Gastrocnemius medialis (tissue), 4 donors: ENCODE data around the gene RTN3.

Experiments
- POLR2A ChIP-seq, 2 donors: fragments of 450-650 bp; IDR thresholded peaks; one replicate each; pipeline ENCODE4 v1.6.1; 2017; ENCODE audit warnings: antibody characterized with exemption in 2 of 2, mild to moderate bottlenecking in 2 of 2, moderate library complexity in 2 of 2
- TF ChIP-seq, protein P1 (sequence below), 5 experiments: fragments of 450-650 bp in 3 of 5; fragments of 200-600 bp in 2 of 5; sonication (generic) in 2 of 5; IDR thresholded peaks in 4 of 5; conservative IDR thresholded peaks in 1 of 5; 1 replicate in 4 of 5; 2 replicates in 1 of 5; pipeline ENCODE4 v1.5.1; 2016 to 2019; ENCODE audit warnings: antibody characterized with exemption in 5 of 5, mild to moderate bottlenecking in 3 of 5, moderate library complexity in 3 of 5

DNA sequence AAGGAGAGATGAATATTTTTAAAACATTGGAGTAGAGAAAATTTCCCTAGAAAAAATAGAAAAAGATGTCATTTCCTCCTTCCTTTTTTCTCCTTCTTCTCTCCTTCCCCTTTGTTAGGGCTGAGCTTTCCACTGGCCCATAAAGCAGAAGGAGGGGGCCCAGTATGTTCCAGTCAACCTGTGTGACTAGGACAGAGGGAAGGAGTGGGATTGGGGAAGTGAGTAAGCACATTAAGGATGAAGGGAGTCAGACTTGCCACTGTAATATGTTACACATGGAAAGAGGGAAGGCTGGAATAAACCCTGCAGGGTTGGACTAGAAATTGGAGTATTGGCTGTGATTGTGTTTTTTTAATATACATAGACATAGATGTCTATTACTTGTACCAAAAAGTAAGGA, 111.9 kb downstream of the RTN3 start:
- TF ChIP-seq, protein P1, sequence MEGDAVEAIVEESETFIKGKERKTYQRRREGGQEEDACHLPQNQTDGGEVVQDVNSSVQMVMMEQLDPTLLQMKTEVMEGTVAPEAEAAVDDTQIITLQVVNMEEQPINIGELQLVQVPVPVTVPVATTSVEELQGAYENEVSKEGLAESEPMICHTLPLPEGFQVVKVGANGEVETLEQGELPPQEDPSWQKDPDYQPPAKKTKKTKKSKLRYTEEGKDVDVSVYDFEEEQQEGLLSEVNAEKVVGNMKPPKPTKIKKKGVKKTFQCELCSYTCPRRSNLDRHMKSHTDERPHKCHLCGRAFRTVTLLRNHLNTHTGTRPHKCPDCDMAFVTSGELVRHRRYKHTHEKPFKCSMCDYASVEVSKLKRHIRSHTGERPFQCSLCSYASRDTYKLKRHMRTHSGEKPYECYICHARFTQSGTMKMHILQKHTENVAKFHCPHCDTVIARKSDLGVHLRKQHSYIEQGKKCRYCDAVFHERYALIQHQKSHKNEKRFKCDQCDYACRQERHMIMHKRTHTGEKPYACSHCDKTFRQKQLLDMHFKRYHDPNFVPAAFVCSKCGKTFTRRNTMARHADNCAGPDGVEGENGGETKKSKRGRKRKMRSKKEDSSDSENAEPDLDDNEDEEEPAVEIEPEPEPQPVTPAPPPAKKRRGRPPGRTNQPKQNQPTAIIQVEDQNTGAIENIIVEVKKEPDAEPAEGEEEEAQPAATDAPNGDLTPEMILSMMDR (IDR thresholded peaks at IDR 0.05 in 4 of 5, conservative IDR thresholded peaks at IDR 0.05 in 1 of 5) = no peak
- no peak for TF ChIP-seq POLR2A (IDR thresholded peaks at IDR 0.05)
